Upper lobe of left lung (tissue), 4 donors: Measurements from ENCODE around the gene IGSF11.

Experiments used
- CTCF ChIP-seq, 6 experiments: fragments of 450-650 bp in 4 of 6; fragments of 200-600 bp in 2 of 6; sonication (generic) in 2 of 6; IDR thresholded peaks; one replicate each; pipeline ENCODE4 v1.5.1; 2016 to 2019; ENCODE audit warnings: antibody characterized with exemption in 6 of 6
- POLR2AphosphoS5 ChIP-seq, 2 donors: sonication (generic); formaldehyde crosslinking; IDR thresholded peaks; one replicate each; pipeline ENCODE4 v1.5.1; 2017; ENCODE audit warnings: antibody characterized with exemption in 2 of 2

DNA sequence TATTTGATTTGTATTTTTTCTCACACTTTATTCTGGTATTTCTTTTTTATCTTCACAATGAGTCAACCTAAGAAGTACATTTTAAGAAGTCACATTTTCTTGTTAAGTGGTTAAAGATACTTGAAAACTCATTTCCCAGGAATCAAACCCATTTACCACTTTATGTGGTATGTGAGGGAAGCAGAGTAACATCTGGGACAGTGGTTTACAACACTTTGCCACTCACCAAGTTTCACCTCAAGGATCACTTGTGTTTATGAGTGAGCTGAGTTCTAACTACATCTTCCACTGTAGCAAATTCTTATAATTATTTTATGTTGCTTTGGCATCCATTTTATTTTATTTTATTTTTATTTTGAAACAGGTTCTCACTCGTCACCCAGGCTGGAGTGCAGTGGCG, 53.8 kb downstream of the IGSF11 start:
- TF ChIP-seq CTCF (IDR thresholded peaks at IDR 0.05) (no peak), POLR2AphosphoS5 (IDR thresholded peaks at IDR 0.05) (no peak)
